Gastrocnemius medialis (tissue), 4 donors: ENCODE results near the gene IRX1. TPM values are rescaled to one million over a fixed set of nuclear protein-coding genes. Genes with fewer than 3 reads are reported as not detected.

Source experiments
- ATAC-seq, 2 donors: fragments of 150-250 bp; one replicate each; pipeline ENCODE4 v1.9.1; 2016
- DNase-seq, 2 donors: peaks; one replicate each; pipeline ENCODE4 v3.0.0-alpha.2; 2019
- H3K27ac ChIP-seq, 4 donors: fragments of 200-600 bp; sonication (generic); 1 replicate in 1 of 4; 2 replicates in 3 of 4; pipeline ENCODE4 v1.5.1; 2016 to 2018; ENCODE audit warnings: mild to moderate bottlenecking in 2 of 4, moderate library complexity in 1 of 4
- H3K27me3 ChIP-seq, 3 donors: fragments of 200-600 bp; sonication (generic) in 2 of 3; 1 replicate in 1 of 3; 2 replicates in 2 of 3; pipeline versions ENCODE4 v1.5.1 to v1.6.0; 2016 to 2019; ENCODE audit warnings: mild to moderate bottlenecking in 1 of 3, moderate library complexity in 1 of 3
- H3K36me3 ChIP-seq, 2 donors: fragments of 200-600 bp; sonication (generic) in 1 of 2; one replicate each; pipeline ENCODE4 v1.5.1; 2017 to 2018
- H3K4me1 ChIP-seq, 2 donors: fragments of 200-600 bp; sonication (generic) in 1 of 2; one replicate each; pipeline ENCODE4 v1.5.1; 2016 to 2017; ENCODE audit warnings: mild to moderate bottlenecking in 2 of 2
- H3K4me3 ChIP-seq, 4 donors: fragments of 200-600 bp; sonication (generic) in 3 of 4; 1 replicate in 1 of 4; 2 replicates in 3 of 4; pipeline ENCODE4 v1.5.1; 2016 to 2019; ENCODE audit warnings: mild to moderate bottlenecking in 2 of 4
- H3K9me3 ChIP-seq, 3 donors: fragments of 200-600 bp; sonication (generic) in 2 of 3; 1 replicate in 1 of 3; 2 replicates in 2 of 3; pipeline ENCODE4 v1.5.1; 2016 to 2019
- CTCF ChIP-seq, 5 experiments: fragments of 450-650 bp in 3 of 5; fragments of 200-600 bp in 2 of 5; sonication (generic) in 2 of 5; IDR thresholded peaks in 4 of 5; conservative IDR thresholded peaks in 1 of 5; 1 replicate in 4 of 5; 2 replicates in 1 of 5; pipeline ENCODE4 v1.5.1; 2016 to 2019; ENCODE audit warnings: antibody characterized with exemption in 5 of 5, mild to moderate bottlenecking in 3 of 5, moderate library complexity in 3 of 5
- POLR2A ChIP-seq, 2 donors: fragments of 450-650 bp; IDR thresholded peaks; one replicate each; pipeline ENCODE4 v1.6.1; 2017; ENCODE audit warnings: antibody characterized with exemption in 2 of 2, mild to moderate bottlenecking in 2 of 2, moderate library complexity in 2 of 2
- in situ Hi-C, 4 donors: fragments of 200-750 bp; cut with MboI; loops; one replicate each; pipeline versions ENCODE4 v1.15.0 to v1.8.0; 2017; ENCODE audit warnings: low sequenced_read_pairs in 4 of 4
- intact Hi-C: fragments of 100-400 bp; cut with DNase I; formaldehyde crosslinking; loops from one replicate; pipeline ENCODE4 v1.15.1; 2023; ENCODE audit warnings: low total_unique reads
- total RNA-seq, 4 donors: library from RNA; depleted of rRNA; stranded (reverse); fragments of >200 nt; gene quantifications; one replicate each; pipeline versions ENCODE4 v1.1.0 to v1.2.3, GENCODE V29; 2016

IRX1 gene
- total RNA-seq, 4 donors from 2014 or later = not detected

- in situ Hi-C loops (no loop called here), intact Hi-C loops (no loop called here)
- no peak overlapping the region for H3K27ac ChIP-seq
- H3K4me1 ChIP-seq = peaks cover 0 to 4% of the 10 kb centered on the region in 2 donors
- H3K27me3 ChIP-seq = peaks cover 78 to 90% (median 90%) of the 10 kb centered on the region in 3 donors
- TF ChIP-seq POLR2A (IDR thresholded peaks at IDR 0.05) (no peak), CTCF (IDR thresholded peaks at IDR 0.05 in 4 of 5, conservative IDR thresholded peaks at IDR 0.05 in 1 of 5) (no peak)
- no peak for DNase-seq
- no peak for ATAC-seq
- H3K9me3 ChIP-seq = no peaks in the 10 kb centered on the region
- H3K36me3 ChIP-seq = no peaks in the 10 kb centered on the region
- peak overlapping the region in 1 of 4 donors; percentile 17 for H3K4me3 ChIP-seq
Observed at GRCh38 chr5:3593771-3594509, 1.7 kb upstream of the IRX1 start.

- peak overlapping the region in 2 of 4 donors; percentile 17 to 40 for H3K4me3 ChIP-seq
- no peaks in the 10 kb centered on the region for H3K9me3 ChIP-seq
- intact Hi-C loops (no loop called here), in situ Hi-C loops (no loop called here)
- ATAC-seq (no peak), DNase-seq (no peak)
- H3K27me3 ChIP-seq = peaks cover 77 to 91% (median 90%) of the 10 kb centered on the region in 3 donors
- H3K4me1 ChIP-seq = peaks cover 0 to 4% of the 10 kb centered on the region in 2 donors
- no peaks in the 10 kb centered on the region for H3K36me3 ChIP-seq
- TF ChIP-seq POLR2A (IDR thresholded peaks at IDR 0.05) (no peak), CTCF (IDR thresholded peaks at IDR 0.05 in 4 of 5, conservative IDR thresholded peaks at IDR 0.05 in 1 of 5) (no peak)
- H3K27ac ChIP-seq = no peak overlapping the region
Observed at GRCh38 chr5:3594510-3595005, 1.1 kb upstream of the IRX1 start.

GRCh38 chr5:3596261-3596825 is 711 bp downstream of the IRX1 start:
- H3K27me3 ChIP-seq = peaks cover 70 to 90% (median 90%) of the 10 kb centered on the region in 3 donors
- no peak overlapping the region for H3K4me3 ChIP-seq
- no peaks in the 10 kb centered on the region for H3K9me3 ChIP-seq
- H3K4me1 ChIP-seq = peaks cover 0 to 4% of the 10 kb centered on the region in 2 donors
- intact Hi-C loops = no loop called here
- ATAC-seq = no peak
- DNase-seq = no peak
- TF ChIP-seq CTCF (IDR thresholded peaks at IDR 0.05 in 4 of 5, conservative IDR thresholded peaks at IDR 0.05 in 1 of 5) (no peak), POLR2A (IDR thresholded peaks at IDR 0.05) (no peak)
- no peak overlapping the region for H3K27ac ChIP-seq
- H3K36me3 ChIP-seq = no peaks in the 10 kb centered on the region
- in situ Hi-C loops = no loop called here

- TF ChIP-seq POLR2A (IDR thresholded peaks at IDR 0.05) (no peak), CTCF (IDR thresholded peaks at IDR 0.05 in 4 of 5, conservative IDR thresholded peaks at IDR 0.05 in 1 of 5) (no peak)
- Histone ChIP-seq H3K27me3 (peaks cover 70 to 90% (median 90%) of the 10 kb centered on the region in 3 donors), H3K4me1 (peaks cover 0 to 4% of the 10 kb centered on the region in 2 donors), H3K9me3 (no peaks in the 10 kb centered on the region), H3K27ac (no peak overlapping the region), H3K4me3 (no peak overlapping the region), H3K36me3 (no peaks in the 10 kb centered on the region)
- in situ Hi-C loops = no loop called here
- intact Hi-C loops = no loop called here
- DNase-seq = no peak
- ATAC-seq = no peak
Observed at GRCh38 chr5:3596857-3597166, 1.2 kb downstream of the IRX1 start.
